Motor neuron (in vitro differentiated cells): ENCODE measurements around the gene TIGIT. TPM values are rescaled to one million over a fixed set of nuclear protein-coding genes. Genes with fewer than 3 reads are reported as not detected.

Experiments
- ATAC-seq, 8 experiments: fragments of 200-7000 bp; cut with Tn5 transposase; replicated peaks in 6 of 8; 2 replicates each; pipeline ENCODE4 v1.8.0; 2021; ENCODE audit warnings: mild to moderate bottlenecking in 8 of 8, moderate library complexity in 8 of 8
- H3K27ac ChIP-seq, 2 donors: fragments of 250-450 bp; sonication (Bioruptor Pico); 2 replicates each; pipeline ENCODE4 v1.9.0; 2021; ENCODE audit warnings: antibody characterized with exemption in 2 of 2, mild to moderate bottlenecking in 2 of 2, moderate library complexity in 1 of 2
- H3K4me1 ChIP-seq, 2 donors: fragments of 250-450 bp; sonication (Bioruptor Pico); replicated peaks in 1 of 2; 2 replicates each; pipeline ENCODE4 v1.6.1; 2021; ENCODE audit warnings: antibody characterized with exemption in 2 of 2, mild to moderate bottlenecking in 2 of 2, moderate library complexity in 1 of 2
- H3K4me3 ChIP-seq, 5 donors: fragments of 250-450 bp; sonication (Bioruptor Pico); 2 replicates each; pipeline ENCODE4 v1.9.0; 2021; ENCODE audit warnings: antibody characterized with exemption in 5 of 5, mild to moderate bottlenecking in 5 of 5, moderate library complexity in 4 of 5
- WGBS, 10 experiments: fragments of 450-650 bp; shearing (Covaris generic); methylation state at CpG; one replicate each; pipeline ENCODE4 v1.0.0; 2022; 5-methylcytosine and 5-hydroxymethylcytosine counted together
- in situ Hi-C, 9 experiments: fragments of 400-800 bp; cut with MboI; loops; one replicate each; pipeline ENCODE4 v1.15.0; 2021; ENCODE audit warnings: low sequenced_read_pairs in 9 of 9, low pct_unique_long_range_greater_than_20kb in 2 of 9; ENCODE audit not compliant: unreplicated experiment in 9 of 9
- total RNA-seq, 8 experiments: library from RNA; unstranded; fragments of 300-600 nt; gene quantifications; 2 replicates each; pipeline versions ENCODE4 v1.2.3 to v1.2.4, GENCODE V29; 2022

TIGIT gene
- total RNA-seq, 8 experiments from 2014 or later = 0.17 to 1.5 (median 0.54) TPM

DNA sequence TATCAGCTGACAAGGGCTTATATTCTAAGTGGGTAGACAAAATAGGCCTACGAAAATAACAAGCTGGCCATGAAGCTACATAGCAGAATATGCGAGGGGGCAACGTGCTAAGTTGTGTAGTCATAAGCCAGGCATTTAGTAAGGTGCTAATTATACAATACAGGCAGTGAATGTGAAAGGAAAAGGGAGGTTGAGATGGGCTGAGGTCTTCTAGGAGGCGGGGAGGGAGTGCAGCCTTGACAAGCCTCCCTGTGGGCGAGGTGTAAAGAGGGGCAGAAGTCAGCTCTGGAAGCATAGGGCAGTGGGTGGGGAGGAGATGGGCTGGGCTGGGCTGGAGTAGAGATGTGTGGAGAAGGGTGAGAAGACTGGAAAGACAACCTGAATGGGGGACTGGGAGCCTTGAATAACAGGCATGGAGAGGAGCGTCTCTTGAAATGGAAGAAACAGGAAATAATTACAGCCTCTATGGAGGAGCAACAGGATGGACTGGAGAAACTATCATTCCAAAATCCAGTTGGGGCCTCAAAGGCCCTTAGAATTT lies 1.2 kb downstream of the TIGIT start:
- in situ Hi-C loops = no loop called here
- no peaks in the 10 kb centered on the region for H3K4me1 ChIP-seq
- no peak overlapping the region for H3K27ac ChIP-seq
- ATAC-seq = no peak
- 57 to 86% (median 80%) methylated on average over 2 to 6 of the region's 6 CpGs; no CpG with 5 or more reads in 1 of the 10 experiments for WGBS, 10 experiments
- no peak overlapping the region for H3K4me3 ChIP-seq

GRCh38 chr3:114295946-114296345 lies 2.1 kb downstream of the TIGIT start:
- 60 to 100% (median 80%) methylated on average over 1 of the region's 2 CpGs; no CpG with 5 or more reads in 6 of the 10 experiments for WGBS, 10 experiments
- in situ Hi-C loops = no loop called here
- ATAC-seq = no peak
- Histone ChIP-seq H3K4me3 (no peak overlapping the region), H3K4me1 (no peaks in the 10 kb centered on the region), H3K27ac (no peak overlapping the region)

DNA sequence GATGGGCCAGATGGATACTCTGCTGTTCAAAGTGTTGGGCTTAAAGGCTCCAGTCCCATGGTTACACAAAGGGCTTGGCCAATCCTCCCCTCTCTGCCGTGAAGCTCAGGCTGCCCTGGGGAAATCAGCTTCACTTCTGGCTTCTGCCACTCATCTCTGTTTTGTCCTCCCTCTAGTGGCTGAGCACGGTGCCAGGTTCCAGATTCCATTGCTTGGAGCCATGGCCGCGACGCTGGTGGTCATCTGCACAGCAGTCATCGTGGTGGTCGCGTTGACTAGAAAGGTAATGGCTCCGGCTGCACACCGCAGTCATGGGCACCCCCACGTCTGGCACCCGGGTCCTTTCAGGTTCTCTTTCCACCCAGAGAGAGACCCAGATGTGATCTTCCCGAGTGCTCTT lies 5.6 kb downstream of the TIGIT start:
- Histone ChIP-seq H3K4me3 (no peak overlapping the region), H3K4me1 (no peaks in the 10 kb centered on the region), H3K27ac (no peak overlapping the region)
- 0 to 76% (median 20%) methylated on average over 1 to 10 of the region's 13 CpGs; no CpG with 5 or more reads in 5 of the 10 experiments for WGBS, 10 experiments
- in situ Hi-C loops = no loop called here
- ATAC-seq = peak in 4 of 8 experiments; percentile 17 to 94 (median 72)

DNA sequence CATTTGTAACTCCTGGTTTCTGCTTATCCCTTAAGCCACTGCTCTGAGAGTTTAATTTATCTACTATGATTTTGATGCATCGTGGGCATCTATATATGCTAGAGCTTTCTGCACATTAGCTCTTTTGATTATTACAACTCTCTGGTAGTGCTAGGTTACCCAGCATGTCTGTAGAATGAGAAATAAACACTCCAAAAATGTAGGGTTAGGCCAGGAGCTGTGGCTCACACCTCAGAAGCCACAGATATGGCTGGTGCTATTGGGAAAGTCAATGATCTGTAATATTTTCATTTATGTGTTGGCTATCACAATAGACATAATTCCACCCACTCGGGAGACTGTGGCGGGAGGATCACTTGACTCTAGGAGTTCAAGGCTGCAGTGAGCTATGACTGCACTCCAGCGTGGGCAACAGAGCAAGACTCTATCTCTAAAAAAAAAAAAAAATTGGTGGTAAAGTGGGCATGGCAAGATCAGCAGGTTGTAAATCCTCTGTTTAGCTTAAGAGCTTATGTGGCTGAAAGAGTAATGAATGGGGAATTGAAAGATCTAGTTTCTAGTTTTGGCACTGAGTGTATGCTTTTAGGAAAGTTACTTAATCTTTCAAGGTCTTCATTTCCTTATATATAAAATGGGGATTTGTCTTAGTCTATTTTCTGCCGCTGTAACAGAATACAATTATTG lies 6.3 kb downstream of the TIGIT start:
- no peak for ATAC-seq
- in situ Hi-C loops = no loop called here
- H3K4me1 ChIP-seq = no peaks in the 10 kb centered on the region
- no peak overlapping the region for H3K4me3 ChIP-seq
- WGBS, 10 experiments = 69 to 100% (median 87%) methylated on average over 1 to 5 of the region's 5 CpGs
- H3K27ac ChIP-seq = no peak overlapping the region

DNA sequence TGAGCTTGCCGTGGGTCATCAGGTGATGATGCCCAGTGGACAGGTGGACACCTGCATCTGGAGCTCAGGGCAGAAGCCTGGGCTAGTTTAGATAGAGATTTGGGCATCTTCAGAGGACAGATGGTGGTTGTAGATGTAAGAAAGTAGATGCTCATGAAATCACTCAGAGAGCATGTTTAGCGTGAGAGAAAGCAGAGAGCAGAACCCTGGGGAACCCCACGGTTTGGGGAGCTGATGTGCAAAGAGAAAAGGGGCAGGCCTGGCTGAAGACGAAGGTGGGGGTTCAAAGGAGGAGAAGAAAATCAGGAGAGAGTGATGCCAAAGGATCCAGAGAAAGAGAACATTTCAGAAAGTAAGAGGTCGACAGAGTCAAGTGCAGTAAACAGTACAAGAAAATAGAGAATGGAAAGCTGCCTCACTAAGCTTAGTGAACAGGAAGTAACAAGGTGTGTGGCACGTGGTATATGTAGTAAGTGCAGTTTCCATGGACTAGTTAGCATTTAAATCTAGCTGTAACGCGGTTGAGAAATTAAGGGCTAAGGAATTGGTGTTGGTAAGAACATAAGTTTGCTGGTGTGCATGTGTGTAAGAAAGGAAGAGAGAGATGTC lies 13.5 kb downstream of the TIGIT start:
- WGBS, 10 experiments = 45 to 91% (median 68%) methylated on average over 2 to 7 of the region's 8 CpGs; no CpG with 5 or more reads in 1 of the 10 experiments
- no peak for ATAC-seq

GRCh38 chr3:114307832-114308231 lies 14.0 kb downstream of the TIGIT start:
- in situ Hi-C loops = no loop called here
- Histone ChIP-seq H3K4me3 (no peak overlapping the region), H3K27ac (no peak overlapping the region), H3K4me1 (no peaks in the 10 kb centered on the region)
- ATAC-seq = peak in 1 of 8 experiments; percentile 52
- WGBS, 10 experiments = 40 to 100% (median 59%) methylated on average over 1 of the region's 3 CpGs; no CpG with 5 or more reads in 6 of the 10 experiments

More for the DNA sequence above, 13.5 kb downstream of the TIGIT start:
- H3K4me3 ChIP-seq = no peak overlapping the region
- no peak overlapping the region for H3K27ac ChIP-seq
- H3K4me1 ChIP-seq = no peaks in the 10 kb centered on the region
- in situ Hi-C loops = no loop called here

- H3K27ac ChIP-seq = no peak overlapping the region
- H3K4me3 ChIP-seq = no peak overlapping the region
- ATAC-seq = no peak
- in situ Hi-C loops = no loop called here
- WGBS, 10 experiments = 50 to 100% (median 100%) methylated on average over 1 to 2 of the region's 2 CpGs; no CpG with 5 or more reads in 3 of the 10 experiments
- no peaks in the 10 kb centered on the region for H3K4me1 ChIP-seq
Measured at GRCh38 chr3:114308377-114308776, 14.5 kb downstream of the TIGIT start.

GRCh38 chr3:114308830-114309229 lies 15.0 kb downstream of the TIGIT start:
- H3K4me3 ChIP-seq = no peak overlapping the region
- no peaks in the 10 kb centered on the region for H3K4me1 ChIP-seq
- ATAC-seq = no peak
- WGBS, 10 experiments = 29 to 92% (median 76%) methylated on average over 1 to 5 of the region's 5 CpGs; no CpG with 5 or more reads in 1 of the 10 experiments
- no peak overlapping the region for H3K27ac ChIP-seq
- in situ Hi-C loops = no loop called here

GRCh38 chr3:114310695-114311094 lies 16.9 kb downstream of the TIGIT start:
- H3K27ac ChIP-seq = no peak overlapping the region
- H3K4me3 ChIP-seq = no peak overlapping the region
- WGBS, 10 experiments = 25 to 100% (median 83%) methylated on average over 1 to 2 of the region's 2 CpGs; no CpG with 5 or more reads in 3 of the 10 experiments
- no peaks in the 10 kb centered on the region for H3K4me1 ChIP-seq
- in situ Hi-C loops = no loop called here
- ATAC-seq = no peak

GRCh38 chr3:114313426-114313825 lies 19.6 kb downstream of the TIGIT start:
- in situ Hi-C loops = no loop called here
- 91 to 100% (median 100%) methylated on average over 1 to 2 of the region's 2 CpGs; no CpG with 5 or more reads in 2 of the 10 experiments for WGBS, 10 experiments
- ATAC-seq = no peak
- Histone ChIP-seq H3K27ac (no peak overlapping the region), H3K4me1 (no peaks in the 10 kb centered on the region), H3K4me3 (no peak overlapping the region)

DNA sequence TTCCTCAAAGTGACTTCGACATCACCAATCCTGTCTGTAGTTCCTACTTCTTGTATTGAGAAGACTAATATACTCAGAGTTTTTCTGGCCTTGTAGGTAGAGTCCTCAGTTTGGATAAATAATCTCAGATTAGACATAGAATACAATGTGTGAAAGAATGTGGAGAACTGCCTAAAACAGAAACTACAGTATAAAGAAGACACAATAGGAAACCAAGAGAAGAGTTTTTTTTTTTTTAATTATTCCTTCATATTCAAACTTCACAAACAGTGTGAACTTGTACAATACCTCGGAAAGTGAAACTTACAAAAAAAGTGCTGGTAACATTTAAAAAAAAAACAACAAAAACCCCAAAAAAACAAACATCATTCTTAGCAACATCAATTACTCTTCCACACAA lies 20.5 kb downstream of the TIGIT start:
- no peak for ATAC-seq
- H3K27ac ChIP-seq = no peak overlapping the region
- no peak overlapping the region for H3K4me3 ChIP-seq
- in situ Hi-C loops = no loop called here
- WGBS, 10 experiments = 67 to 100% (median 93%) methylated on average over 1 to 2 of the region's 2 CpGs
- no peaks in the 10 kb centered on the region for H3K4me1 ChIP-seq

- Histone ChIP-seq H3K27ac (no peak overlapping the region), H3K4me1 (no peaks in the 10 kb centered on the region), H3K4me3 (no peak overlapping the region)
- in situ Hi-C loops = no loop called here
- ATAC-seq = no peak
- WGBS, 10 experiments = 67 to 100% (median 89%) methylated on average over 2 to 5 of the region's 5 CpGs; no CpG with 5 or more reads in 1 of the 10 experiments
Measured at GRCh38 chr3:114318295-114318694, 24.5 kb downstream of the TIGIT start.

GRCh38 chr3:114319453-114319852 lies 25.6 kb downstream of the TIGIT start:
- H3K27ac ChIP-seq = no peak overlapping the region
- H3K4me1 ChIP-seq = no peaks in the 10 kb centered on the region
- in situ Hi-C loops = no loop called here
- ATAC-seq = peak in 6 of 8 experiments; percentile 59 to 99 (median 86)
- 0 to 90% (median 20%) methylated on average over 1 to 4 of the region's 4 CpGs; no CpG with 5 or more reads in 3 of the 10 experiments for WGBS, 10 experiments
- no peak overlapping the region for H3K4me3 ChIP-seq
